Measurements from ENCODE around the gene RHOBTB1.

Gene RHOBTB1

DNA sequence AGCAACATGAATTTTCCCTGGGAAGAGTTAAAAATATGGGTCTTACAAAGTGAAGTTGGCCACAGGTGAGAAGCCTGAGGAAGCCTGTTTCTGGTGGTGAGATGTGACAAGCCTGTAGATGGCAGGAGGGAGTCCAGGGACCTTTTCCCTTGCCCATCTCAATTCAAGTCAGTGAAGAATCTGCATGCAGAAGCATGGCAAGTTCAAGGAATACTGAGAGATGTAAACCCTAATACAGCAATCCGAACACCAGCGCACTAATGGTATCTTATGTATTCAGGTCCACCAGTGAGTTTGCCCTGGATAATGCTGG is 73.6 kb downstream of the RHOBTB1 start:
- H2AFZ ChIP-seq (ENCODE audit: low read depth, low read length, severe bottlenecking): no peak overlapping the region
- H3K9me3 ChIP-seq (ENCODE audit: insufficient read depth, low read length): no peaks in the 10 kb centered on the region
- no peak overlapping the region for H3K27ac ChIP-seq (ENCODE audit: low read depth, low read length)

DNA sequence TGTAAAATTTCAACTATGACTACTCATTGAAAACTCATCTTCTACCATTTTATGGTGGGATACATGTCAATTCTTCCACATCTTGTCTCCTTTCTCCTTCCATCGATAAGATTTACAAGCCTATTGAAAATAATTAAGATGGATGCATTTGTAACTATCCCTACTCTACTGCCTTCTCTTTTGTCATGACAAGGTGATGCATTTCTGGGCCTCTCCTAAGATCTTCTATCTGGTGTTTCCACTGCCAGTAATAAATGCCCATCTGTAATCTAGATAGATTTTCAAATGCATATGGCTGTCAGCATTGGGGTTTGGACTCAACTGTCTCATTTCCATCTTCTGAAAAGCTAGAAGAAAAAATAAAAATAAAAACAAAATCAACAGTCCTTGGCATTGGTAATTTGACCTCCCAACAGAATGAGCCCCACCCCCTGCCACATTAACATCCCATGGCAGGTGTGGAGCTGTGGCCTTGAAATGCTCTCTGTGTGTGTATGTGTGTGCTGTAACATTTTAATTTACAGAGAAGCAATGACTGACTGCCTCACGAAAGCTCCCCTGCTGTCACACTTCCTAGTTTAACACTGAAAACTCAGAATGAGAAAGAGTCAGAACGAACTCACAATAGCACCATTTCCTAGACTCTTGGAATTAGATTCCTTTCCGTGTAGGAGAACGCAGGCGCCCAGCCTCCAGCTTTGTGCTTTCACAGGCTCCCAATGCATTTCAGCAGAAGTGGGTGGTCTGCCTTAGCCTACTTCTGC is 74.2 kb downstream of the RHOBTB1 start:
- H3F3A ChIP-seq (ENCODE audit: insufficient read depth): no peaks in the 10 kb centered on the region
- TF ChIP-seq EZH2phosphoT487 (conservative IDR thresholded peaks at IDR 0.05; ENCODE audit: low read length): no peak
- TF ChIP-seq, protein P1, sequence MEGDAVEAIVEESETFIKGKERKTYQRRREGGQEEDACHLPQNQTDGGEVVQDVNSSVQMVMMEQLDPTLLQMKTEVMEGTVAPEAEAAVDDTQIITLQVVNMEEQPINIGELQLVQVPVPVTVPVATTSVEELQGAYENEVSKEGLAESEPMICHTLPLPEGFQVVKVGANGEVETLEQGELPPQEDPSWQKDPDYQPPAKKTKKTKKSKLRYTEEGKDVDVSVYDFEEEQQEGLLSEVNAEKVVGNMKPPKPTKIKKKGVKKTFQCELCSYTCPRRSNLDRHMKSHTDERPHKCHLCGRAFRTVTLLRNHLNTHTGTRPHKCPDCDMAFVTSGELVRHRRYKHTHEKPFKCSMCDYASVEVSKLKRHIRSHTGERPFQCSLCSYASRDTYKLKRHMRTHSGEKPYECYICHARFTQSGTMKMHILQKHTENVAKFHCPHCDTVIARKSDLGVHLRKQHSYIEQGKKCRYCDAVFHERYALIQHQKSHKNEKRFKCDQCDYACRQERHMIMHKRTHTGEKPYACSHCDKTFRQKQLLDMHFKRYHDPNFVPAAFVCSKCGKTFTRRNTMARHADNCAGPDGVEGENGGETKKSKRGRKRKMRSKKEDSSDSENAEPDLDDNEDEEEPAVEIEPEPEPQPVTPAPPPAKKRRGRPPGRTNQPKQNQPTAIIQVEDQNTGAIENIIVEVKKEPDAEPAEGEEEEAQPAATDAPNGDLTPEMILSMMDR (IDR thresholded peaks at IDR 0.05; ENCODE audit: insufficient read depth, low read length, poor library complexity, severe bottlenecking): no peak
- H3K27me3 ChIP-seq (ENCODE audit: low read length): 0 out of 2 replicates have a peak, but pooled peaks cover 3% of the 10 kb centered on the region
- H3K4me3 ChIP-seq (ENCODE audit: insufficient read depth, low read length, poor library complexity, severe bottlenecking): no peak overlapping the region
- no peaks in the 10 kb centered on the region for H3K9me2 ChIP-seq (replicated peaks; ENCODE audit: insufficient read depth, low read length)
- H2AFZ ChIP-seq (ENCODE audit: low read depth, low read length, severe bottlenecking): no peak overlapping the region
- no peak overlapping the region for H3K27ac ChIP-seq (ENCODE audit: low read depth, low read length)
- no peaks in the 10 kb centered on the region for H3K9me3 ChIP-seq (ENCODE audit: insufficient read depth, low read length)
- H3K79me2 ChIP-seq (ENCODE audit: insufficient read depth, low read length): no peaks in the 10 kb centered on the region
- H4K20me1 ChIP-seq (ENCODE audit: low read depth, low read length): no peaks in the 10 kb centered on the region
- H3K4me2 ChIP-seq (ENCODE audit: low read depth, low read length, poor library complexity, severe bottlenecking): no peak overlapping the region
- H3K9ac ChIP-seq (ENCODE audit: low read length): no peak overlapping the region
- H3K36me3 ChIP-seq (ENCODE audit: low read length): no peaks in the 10 kb centered on the region

More for the DNA sequence above, 73.6 kb downstream of the RHOBTB1 start:
- Histone ChIP-seq H3K4me3 (ENCODE audit: insufficient read depth, low read length, poor library complexity, severe bottlenecking) (no peak overlapping the region), H3K9ac (ENCODE audit: low read length) (no peak overlapping the region), H3K27me3 (ENCODE audit: low read length) (0 out of 2 replicates have a peak, but pooled peaks cover 3% of the 10 kb centered on the region), H3K4me2 (ENCODE audit: low read depth, low read length, poor library complexity, severe bottlenecking) (no peak overlapping the region), H3K79me2 (ENCODE audit: insufficient read depth, low read length) (no peaks in the 10 kb centered on the region), H3F3A (ENCODE audit: insufficient read depth) (no peaks in the 10 kb centered on the region), H3K36me3 (ENCODE audit: low read length) (no peaks in the 10 kb centered on the region), H4K20me1 (ENCODE audit: low read depth, low read length) (no peaks in the 10 kb centered on the region), H3K9me2 (replicated peaks; ENCODE audit: insufficient read depth, low read length) (no peaks in the 10 kb centered on the region)
- TF ChIP-seq EZH2phosphoT487 (conservative IDR thresholded peaks at IDR 0.05; ENCODE audit: low read length): no peak

DNA sequence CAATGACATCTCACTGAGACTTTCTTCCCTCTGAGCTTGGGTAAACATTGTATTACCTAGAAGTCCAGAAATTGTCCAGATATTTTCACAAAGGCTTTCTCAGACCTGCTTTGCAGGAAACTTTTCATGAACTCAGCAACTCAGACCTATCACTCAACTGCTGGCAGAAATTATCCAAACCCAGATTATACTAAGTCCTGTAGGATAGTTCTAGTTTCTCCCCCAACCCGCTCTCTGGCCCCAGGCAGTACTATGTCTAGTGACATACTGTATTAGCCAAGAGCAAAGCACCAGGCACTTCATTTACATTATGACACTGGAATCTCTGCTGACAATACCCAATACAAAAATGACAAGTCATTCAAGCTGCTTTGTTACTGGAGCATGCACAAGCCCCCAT is 75.0 kb downstream of the RHOBTB1 start:
- H3K36me3 ChIP-seq (ENCODE audit: low read length): no peaks in the 10 kb centered on the region
- no peak overlapping the region for H3K27ac ChIP-seq (ENCODE audit: low read depth, low read length)

More for the DNA sequence above, 75.0 kb downstream of the RHOBTB1 start:
- no peak overlapping the region for H3K4me2 ChIP-seq (ENCODE audit: low read depth, low read length, poor library complexity, severe bottlenecking)
- H3K79me2 ChIP-seq (ENCODE audit: insufficient read depth, low read length): no peaks in the 10 kb centered on the region
- TF ChIP-seq EZH2phosphoT487 (conservative IDR thresholded peaks at IDR 0.05; ENCODE audit: low read length): no peak
- TF ChIP-seq, protein P1 (IDR thresholded peaks at IDR 0.05; ENCODE audit: insufficient read depth, low read length, poor library complexity, severe bottlenecking): no peak
- H3K27me3 ChIP-seq (ENCODE audit: low read length): 0 out of 2 replicates have a peak, but pooled peaks cover 3% of the 10 kb centered on the region
- no peaks in the 10 kb centered on the region for H3K9me3 ChIP-seq (ENCODE audit: insufficient read depth, low read length)
- no peaks in the 10 kb centered on the region for H3F3A ChIP-seq (ENCODE audit: insufficient read depth)
- no peak overlapping the region for H3K4me3 ChIP-seq (ENCODE audit: insufficient read depth, low read length, poor library complexity, severe bottlenecking)
- H3K9me2 ChIP-seq (replicated peaks; ENCODE audit: insufficient read depth, low read length): no peaks in the 10 kb centered on the region
- H4K20me1 ChIP-seq (ENCODE audit: low read depth, low read length): no peaks in the 10 kb centered on the region
- no peak overlapping the region for H3K9ac ChIP-seq (ENCODE audit: low read length)
- H2AFZ ChIP-seq (ENCODE audit: low read depth, low read length, severe bottlenecking): no peak overlapping the region

Measured in SU-DHL-6 (cell line).